ENCODE results near the gene SRSF6.
"Not testable (repeated sequence)": the region's sequence is repeated elsewhere in the genome, so short reads cannot be mapped to it uniquely, and the experiment has no call there.

Gene SRSF6

DNA sequence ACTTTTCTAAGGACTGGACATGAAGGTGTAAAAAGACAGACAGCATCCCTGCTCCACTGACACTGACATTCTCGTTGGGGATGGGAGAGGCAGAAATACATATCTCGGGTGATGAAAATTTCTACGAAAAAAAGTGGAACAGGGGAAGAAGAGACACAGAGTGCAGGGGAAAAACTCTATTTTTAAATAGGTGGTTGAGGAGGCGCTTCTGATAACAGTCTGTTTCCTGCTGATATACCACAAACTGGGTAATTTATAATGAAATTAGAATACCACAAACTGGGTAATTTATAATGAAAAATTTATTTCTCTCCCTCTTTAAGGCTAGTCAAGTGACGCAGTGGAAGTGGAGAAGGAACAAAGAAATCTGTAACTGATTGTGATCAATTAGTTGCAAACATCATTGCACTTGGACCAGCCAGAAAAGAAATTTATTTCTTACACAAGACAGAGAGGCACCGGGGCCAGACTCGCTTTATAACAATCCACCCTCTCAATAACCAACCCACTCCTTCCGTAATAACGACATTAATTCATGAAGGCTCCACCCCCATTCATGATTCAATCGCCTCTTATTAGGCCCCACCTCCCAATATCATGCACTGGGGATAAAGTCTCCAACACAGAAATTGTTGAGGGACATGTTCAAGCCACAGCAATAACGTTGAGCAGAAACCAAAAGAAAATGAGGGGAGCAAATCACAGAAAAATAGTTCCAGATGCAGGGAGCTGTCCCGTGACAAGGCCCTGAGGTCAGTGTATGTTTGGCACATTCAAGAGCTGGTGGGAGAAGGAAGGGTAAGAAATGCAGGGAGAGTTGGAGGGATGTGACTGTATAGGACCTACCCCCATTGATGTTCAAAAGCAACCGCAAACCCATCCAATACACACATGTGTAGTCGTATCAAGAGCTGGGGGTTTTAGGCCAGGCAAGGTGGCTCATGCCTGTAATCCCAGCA, 6.6 kb upstream of the SRSF6 start:
- no peak for DNase-seq

DNA sequence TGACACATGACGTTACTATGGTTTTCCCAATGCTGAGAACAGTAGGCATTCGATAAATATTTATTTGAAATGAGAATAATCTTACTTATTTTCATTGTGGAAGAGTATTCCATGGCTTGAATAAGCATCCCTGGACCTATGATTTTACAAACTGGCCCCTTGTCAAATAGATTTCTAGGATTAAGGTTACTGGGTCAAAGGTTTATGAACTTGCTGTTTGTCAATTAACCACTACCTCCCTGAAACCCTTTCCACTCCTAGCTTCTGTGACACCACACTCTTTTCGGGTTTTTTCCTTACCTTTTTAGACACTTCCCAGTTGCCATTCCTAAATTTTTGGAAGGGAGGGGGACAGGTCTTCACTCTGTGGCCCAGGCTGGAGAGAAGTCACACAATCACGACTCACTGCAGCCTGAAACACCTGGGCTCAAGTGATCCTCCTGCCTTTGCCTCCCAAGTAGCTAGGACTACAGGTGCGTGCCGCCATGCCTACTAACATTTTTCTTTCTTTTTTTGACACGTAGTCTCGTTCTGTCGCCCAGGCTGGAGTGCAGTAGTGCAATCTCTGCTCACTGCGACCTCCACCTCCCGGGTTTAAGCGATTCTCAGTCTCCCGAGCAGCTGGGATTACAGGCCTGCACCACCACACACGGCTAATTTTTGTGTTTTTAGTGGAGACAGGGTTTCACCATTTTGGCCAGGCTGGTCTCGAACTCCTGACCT, 5.1 kb upstream of the SRSF6 start:
- DNase-seq: no peak

DNA sequence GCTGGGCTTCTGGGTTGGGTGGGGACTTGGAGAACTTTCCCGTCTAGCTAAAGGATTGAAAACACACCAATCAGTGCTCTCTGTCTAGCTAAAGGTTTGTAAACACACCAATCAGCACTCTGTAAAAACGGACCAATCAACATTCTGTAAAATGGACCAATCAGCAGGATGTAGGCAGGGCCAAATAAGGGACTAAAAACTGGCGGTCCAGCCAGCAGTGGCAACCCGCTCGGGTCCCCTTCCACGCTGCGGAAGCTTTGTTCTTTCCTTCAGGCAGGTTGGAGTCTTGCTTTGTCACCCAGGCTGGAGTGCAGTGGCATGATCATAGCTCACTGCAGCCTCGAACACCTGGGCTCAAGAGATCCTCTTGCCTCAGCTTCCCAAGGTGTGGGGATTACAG, 1.4 kb upstream of the SRSF6 start:
- not testable (repeated sequence) for DNase-seq

DNA sequence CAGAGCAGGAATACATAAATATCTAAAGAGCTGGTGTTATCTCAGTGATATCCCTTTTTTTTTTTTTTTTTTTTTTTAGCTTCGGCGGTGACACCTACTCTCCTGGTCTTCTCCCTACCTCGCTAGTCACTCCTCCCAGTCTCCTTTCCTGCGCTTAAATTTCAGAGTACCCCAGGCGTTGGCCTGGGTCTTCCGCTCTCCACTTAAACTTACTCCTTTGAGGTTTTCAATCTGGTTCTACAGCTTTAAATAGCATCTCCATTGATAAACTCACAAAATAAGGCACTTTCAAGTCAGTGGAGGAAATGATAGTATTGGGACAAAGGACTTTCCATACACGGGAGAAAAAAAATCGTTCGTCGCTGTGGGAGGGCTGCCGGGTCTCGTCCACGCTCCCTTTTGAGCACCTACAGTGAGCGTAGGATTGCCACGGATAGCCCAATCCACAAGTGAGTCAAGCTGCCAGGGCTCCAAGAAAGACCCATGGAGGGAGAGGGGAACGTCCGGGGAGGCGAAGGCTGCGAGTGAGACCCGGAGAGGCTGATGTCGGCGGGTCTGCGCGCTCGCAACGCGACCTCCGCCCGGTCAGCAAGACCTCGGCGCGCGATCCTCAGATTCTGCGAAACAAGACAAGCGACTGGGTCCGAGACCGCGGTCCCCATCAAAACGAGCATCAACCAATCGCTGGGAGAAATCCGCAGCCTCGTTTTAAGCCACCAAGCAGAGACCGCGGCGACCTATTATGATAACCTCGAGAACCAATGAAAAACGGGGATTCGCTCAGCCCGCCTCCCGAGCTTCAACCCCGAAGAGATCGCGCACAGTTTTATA, 672 bp upstream of the SRSF6 start:
- DNase-seq: peak; percentile 90

DNA sequence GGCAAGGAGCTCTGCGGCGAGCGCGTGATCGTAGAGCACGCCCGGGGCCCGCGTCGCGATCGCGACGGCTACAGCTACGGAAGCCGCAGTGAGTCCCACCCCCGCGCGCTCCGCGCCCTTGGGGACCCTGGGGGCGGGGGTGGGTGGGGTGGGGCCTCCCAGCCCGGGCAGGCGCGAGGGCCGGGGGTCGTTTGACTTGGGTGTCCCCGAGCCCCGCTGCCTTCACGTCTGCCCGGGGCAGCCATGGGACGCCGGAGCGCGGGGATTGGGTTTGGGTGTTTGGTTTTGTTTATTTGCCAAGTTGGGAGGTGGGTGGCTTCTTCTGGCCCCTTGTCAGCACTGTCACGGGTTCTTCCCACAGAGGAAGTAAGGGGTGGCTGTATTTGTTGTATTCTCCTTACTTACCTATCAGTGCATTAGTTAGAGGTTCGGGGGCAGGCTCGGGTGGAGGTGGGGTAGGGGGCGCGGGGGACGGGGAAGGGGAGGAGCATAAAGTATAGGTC, 777 bp downstream of the SRSF6 start:
- no peak for DNase-seq

DNA sequence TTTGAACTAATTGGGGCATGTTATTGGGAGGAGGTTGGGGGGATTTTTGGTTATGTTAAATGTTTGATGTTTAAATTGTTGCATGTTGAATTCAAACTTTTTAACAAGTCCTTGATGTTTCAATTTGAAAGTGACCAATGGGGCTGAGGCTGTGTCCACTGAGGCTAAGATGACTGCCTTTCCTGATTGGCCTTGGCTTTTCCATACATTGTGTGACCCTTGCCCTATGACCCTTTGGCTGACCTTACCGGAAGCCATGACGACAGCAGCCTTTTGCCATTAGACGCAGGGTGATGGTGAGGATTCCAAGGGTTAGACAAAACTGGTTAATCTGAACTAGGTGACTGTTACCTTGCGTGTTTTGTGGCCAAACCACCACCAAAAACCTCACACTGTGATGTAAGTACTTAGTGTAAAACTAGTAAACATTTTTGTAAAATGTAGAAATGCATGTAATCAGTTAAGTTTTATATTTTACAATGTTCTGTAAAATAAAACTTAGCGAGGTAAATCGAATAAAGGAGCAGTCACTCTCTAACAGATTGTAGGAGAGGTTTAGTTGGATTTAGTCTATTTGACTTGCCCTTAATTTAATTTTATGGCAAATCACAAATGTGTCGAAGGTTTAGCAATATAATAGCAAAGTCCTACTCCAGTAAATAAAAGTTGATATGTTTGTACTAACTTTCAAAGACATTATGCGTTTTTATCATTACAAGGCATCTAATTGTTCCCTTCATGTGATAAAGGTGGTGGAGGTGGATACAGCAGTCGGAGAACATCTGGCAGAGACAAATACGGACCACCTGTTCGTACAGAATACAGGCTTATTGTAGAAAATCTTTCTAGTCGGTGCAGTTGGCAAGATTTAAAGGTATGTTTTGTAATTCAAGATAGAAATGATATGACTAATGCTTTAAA, 1.6 kb downstream of the SRSF6 start:
- DNase-seq: no peak

DNA sequence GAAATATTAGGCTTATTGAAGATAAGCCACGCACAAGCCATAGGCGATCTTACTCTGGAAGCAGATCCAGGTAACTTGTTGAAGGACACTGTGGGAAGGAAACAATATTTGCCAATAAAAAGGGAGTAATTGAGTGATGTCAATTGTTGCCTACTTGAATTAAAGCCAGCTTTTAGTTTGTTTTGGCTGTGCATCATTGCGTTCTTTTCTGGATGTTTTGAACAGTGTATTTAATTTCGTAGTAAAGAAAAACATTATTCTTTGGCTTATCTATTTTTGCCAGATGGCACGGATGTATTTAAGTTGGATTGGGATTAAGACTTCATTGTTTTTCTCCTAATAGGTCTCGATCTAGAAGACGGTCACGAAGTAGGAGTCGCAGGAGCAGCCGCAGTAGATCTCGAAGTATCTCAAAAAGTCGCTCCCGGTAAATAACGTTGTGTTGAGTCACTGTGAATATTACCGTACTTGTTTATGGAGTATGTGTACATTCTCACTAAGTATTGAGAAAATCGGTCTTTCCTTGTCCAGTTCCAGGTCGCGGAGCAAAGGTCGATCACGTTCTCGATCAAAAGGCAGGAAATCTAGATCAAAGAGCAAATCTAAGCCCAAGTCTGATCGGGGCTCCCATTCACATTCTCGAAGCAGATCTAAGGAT, 2.6 kb downstream of the SRSF6 start:
- no peak for DNase-seq

DNA sequence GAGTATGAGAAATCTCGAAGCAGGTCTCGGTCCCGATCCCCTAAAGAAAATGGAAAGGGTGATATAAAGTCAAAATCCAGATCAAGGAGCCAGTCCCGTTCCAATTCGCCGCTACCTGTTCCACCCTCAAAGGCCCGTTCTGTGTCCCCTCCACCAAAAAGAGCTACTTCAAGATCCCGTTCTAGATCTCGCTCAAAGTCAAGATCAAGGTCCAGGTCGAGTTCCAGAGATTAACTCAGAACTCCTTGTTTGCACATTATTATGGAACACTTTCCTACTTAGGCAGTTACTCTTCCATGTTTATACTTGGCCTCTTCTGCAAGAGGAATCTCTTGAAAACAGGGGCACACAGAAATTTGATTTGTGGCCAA, 3.1 kb downstream of the SRSF6 start:
- DNase-seq: no peak

DNA sequence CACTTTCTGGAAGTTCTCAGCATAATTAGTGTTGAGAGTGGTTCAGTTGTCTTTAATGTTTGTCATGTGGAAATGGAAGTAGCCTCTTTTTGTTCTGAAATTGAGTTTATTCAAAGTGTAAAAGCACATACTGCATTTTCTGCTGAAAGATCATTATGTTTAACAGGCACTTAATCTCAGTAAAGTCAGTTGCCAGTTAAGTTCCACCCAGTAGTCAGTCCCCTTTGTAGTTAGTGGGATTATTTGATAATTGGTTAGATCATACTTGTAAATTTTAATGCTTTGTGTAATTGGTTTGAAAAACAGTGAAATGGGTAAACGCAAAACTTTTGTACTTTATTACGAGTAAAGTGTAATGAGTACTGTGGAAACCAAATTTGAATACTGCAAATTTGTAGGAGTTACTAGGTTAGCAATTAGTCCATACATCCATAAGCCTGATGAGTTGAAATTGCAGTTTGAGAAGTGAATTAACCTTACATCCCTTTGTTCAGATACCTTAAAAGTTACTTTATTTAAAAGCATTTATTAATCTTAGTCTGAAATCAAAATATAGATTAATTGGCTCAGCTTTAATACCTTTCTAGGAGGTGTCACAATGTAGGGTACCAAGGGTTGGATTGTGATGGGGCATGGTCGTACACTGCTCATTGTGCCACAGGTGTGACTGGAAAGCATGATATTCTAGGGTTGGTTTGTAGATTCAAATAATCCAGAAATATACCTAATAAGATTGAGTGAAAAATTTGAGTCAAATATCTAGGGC, 4.4 kb downstream of the SRSF6 start:
- DNase-seq: no peak

DNA sequence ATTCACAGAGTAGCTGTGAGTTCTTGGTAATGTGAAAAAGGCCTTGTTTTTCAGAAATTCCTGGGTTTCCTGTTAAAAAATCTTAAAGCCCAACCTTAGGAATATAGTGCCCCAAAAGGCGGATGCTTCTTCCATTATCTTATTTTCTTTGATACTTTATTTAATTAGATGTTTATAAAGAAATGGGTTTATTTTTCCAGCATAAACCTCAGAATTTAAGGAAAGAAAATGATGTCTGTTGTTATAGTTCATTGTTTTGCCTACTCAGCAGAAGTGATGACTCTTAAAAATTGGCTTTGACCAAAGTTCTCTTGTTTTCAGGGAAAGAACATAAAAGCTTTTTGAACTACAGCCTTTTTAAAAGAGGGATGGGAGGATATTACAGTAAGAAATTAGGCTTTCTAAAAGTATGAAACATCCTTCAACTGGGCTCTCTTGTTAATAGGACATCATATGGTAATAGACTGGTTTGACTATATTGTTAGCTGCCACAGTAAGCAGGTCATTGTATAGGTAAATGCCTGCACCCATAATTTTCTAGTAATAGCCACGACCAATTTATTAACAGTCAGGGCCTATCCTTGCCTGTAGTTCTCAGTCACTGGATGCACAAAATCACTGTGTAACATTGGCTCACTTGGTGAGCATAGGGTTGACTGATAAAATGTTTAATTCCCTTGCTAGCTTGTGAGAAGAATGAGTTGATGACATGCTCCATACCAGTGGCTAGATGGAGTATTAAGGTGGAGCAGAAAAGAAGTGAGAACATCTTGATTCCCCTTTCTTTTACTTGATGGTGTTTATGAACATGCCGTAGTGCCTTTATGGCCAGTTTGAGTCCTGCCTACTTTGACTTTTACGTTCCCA, 5.2 kb downstream of the SRSF6 start:
- DNase-seq: no peak

DNA sequence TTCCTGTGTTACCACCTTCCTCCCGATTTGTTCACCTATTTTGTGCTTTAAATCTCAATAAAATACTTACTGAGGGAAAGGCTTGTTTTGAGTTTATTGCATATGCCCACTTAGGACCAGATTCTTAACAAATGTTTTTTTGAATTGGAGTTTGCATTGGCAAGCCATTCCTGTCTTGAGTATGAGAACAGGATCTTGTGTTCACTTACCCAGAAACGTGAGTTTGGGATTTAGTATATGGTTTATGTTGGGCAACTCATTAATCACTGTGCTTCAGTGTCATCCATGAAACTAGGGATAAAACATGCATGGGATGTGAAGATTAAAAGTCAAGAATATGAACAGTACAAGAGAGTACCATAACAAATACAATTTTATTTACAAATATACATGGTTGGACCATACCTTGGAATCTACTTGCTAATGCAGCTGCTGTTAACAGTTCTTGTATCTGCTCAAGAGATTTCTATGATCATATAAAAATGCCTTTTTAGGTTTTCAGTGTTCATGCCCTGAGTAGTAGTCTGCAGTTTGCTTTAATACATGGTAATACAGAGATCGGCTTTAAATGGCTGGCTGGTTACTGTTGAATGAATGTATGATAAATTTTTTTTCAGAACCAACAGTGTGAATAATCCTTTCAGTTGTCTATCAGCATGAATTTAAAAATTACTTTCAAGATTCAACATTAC, 6.0 kb downstream of the SRSF6 start:
- DNase-seq: no peak

DNA sequence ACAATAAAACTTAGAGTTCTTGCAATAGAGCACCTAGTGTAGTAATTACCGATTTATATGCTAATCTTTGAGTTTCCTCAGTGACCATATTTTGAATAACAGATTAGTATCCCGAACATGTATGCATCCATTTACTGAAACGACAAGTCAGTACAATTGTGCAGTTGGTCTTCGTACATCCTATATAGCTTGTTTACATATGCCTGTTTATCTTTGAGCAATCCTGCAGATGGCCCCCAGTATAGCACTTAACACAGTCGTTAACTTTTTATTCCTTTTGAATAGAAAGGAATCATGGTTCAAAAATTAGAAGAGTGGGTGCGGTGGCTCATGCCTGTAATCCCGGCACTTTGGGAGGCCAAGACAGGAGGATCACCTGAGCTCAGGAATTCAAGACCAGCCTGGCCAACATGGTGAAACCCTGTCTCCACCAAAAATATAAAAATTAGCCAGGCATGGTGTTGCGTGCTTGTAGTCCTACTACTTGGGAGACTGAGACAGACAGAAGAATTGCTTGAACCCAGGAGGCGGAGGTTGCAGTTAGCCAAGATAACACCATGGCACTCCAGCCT, 6.6 kb downstream of the SRSF6 start:
- no peak for DNase-seq

DNA sequence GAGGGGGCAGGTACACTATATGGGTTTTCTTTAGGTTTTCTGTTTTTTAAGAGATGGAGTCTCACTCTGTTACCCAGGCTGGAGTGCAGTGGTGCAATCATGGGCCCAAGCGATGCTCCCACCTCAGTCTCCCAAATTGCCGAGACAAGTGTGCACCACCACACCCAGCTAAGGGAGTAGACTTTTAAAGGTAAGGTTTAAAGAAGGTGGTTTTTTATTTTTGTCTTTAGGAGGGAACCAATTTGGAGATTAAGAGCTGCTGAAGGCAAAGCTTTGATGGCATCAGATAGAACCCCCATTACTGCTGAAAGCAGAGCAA, 7.9 kb downstream of the SRSF6 start:
- DNase-seq: no peak

DNA sequence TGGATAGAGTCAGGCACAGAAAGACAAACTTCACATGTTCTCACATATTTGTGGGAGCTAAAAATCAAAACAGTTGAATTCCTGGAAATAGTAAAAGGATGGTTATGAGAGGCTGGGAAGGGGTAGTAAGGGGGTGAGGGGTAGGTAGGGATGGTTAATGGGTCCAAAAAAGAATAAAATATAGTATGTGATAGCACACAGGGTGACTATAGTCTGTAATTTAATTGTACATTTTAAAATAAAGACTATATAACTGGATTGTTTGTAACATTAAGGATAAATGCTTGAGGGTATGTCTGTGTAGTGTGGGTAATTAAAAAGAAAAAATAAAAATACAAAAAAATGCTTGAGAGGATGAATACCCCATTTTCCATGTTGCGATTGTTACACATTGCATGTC, 9.9 kb downstream of the SRSF6 start:
- no peak for DNase-seq

DNA sequence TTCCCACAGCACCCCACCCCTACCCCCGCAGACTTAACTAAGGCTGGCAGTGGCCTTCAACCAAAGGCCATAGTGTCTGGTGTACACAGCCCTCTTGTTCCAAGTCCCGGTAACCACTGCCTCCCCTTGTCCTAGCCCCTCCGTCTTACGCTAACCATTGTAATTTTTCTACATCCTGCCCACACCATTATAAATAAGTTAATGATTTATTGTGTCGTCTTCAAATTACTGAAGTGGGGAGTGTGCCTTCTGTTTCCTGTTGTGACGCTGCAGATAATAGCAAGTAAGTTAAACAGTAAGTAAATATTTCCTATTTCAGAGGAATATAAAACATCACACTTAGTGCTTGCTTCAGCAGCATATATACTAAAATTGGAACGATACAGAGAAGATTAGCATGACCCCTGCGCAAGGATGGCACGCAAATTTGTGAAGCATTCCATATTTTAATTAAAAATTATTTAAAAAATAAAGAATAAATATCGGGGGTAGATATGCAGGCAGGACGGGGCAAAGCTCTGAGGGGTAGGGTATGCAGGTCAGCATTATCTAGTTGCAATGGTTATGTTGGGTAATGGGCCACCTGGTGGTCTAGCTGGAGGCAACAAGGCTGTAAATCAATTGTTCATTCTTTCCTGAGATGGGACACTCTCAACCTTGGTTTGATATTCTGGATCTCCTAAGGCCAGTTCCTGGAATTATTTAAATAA, 15.1 kb downstream of the SRSF6 start:
- DNase-seq: no peak

DNA sequence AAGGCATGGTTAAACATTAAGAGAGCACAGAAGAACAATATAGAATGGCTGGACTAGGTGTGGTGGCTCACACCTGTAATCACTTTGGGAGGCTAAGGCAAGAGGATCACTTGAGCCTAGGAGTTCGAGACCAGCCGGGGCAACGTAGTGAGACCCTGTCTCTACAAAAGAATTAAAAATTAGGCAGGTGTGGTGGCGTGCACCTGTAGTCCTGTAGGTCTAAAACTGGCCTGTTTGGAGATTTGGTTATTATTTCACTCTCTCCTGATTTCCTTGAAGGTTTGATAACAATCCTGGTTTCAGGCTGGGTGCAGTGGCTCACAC, 15.6 kb downstream of the SRSF6 start:
- DNase-seq: no peak

DNA sequence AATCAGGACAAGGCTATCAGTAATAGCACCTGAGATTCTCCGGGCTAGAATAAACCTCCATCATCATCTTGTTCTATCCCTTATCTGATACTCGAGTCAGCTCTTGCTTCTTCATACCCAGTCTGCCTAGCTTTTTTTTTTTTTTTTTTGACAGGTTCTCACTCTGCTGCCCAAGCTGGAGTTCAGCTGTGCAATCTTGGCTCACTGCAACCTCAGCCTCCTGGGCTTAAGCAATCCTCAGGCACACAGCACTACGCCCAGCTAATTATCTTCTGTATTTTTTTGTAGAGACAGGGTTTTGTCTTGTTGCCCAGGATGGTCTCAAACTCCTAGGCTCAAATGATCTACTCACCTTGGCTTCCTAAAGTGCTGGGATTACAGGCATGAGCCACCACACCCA, 19.5 kb downstream of the SRSF6 start:
- DNase-seq: no peak

DNA sequence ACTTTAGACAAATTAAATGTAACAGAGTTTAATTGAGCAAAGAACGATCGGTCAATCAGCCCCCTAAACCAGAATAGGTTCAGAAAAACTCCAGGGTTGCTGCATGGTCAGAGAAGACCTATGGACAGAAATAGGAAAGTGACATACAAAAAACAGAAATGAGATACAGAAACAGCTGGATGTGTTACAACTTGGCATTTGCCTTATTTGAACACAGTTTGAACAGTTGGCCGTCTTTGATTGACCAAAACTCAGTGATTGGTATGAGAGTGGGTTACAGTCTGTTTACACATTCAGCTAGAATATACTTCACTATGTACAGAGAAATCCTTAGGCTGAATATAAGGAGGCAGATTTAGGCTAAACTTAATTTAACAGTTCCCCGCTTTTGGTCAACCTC, 19.9 kb downstream of the SRSF6 start:
- DNase-seq: no peak

All from fibroblast of skin of right quadriceps (primary cell).